H9 (cell line): Measurements from ENCODE around the gene TBC1D4. TPM values are rescaled to one million over a fixed set of nuclear protein-coding genes. Genes with fewer than 3 reads are reported as not detected.

Experiments
- DNase-seq: peaks from one replicate; pipeline ENCODE4 v3.0.0-alpha.2; 2017
- H2AFZ ChIP-seq: one replicate; pipeline ENCODE4 v1.6.1; 2013; ENCODE audit warnings: mild to moderate bottlenecking, low read length, control low read depth, moderate library complexity
- H2AK5ac ChIP-seq: 2 replicates; pipeline ENCODE4 v1.6.1; 2013; ENCODE audit warnings: low read length, control low read depth, mixed read lengths; ENCODE audit not compliant: insufficient read length
- H2BK120ac ChIP-seq: one replicate; pipeline ENCODE4 v1.6.1; 2013; ENCODE audit warnings: low read depth, mild to moderate bottlenecking, low read length, control low read depth, inconsistent platforms; ENCODE audit not compliant: poor library complexity, severe bottlenecking
- H2BK12ac ChIP-seq: 2 replicates; pipeline ENCODE4 v1.6.1; 2013; ENCODE audit warnings: low read length, control low read depth, mixed read lengths, low read depth; ENCODE audit not compliant: insufficient read length
- H2BK15ac ChIP-seq: 2 replicates; pipeline ENCODE4 v1.6.1; 2013; ENCODE audit warnings: low read depth, low read length, control low read depth
- H2BK20ac ChIP-seq: one replicate; pipeline ENCODE4 v1.6.1; 2013; ENCODE audit warnings: low read depth, mild to moderate bottlenecking, low read length, control low read depth, inconsistent platforms; ENCODE audit not compliant: poor library complexity, severe bottlenecking
- H2BK5ac ChIP-seq: 2 replicates; pipeline ENCODE4 v1.6.1; 2013; ENCODE audit warnings: low read length, control low read depth, mixed read lengths; ENCODE audit not compliant: insufficient read length
- H3K14ac ChIP-seq: 2 replicates; pipeline ENCODE4 v1.6.1; 2013; ENCODE audit warnings: low read length, control low read depth; ENCODE audit not compliant: insufficient read depth
- H3K18ac ChIP-seq: 2 replicates; pipeline ENCODE4 v1.6.1; 2013; ENCODE audit warnings: low read depth, mild to moderate bottlenecking, mixed read lengths, low read length, control low read depth; ENCODE audit not compliant: insufficient read length
- H3K23ac ChIP-seq: 2 replicates; pipeline ENCODE4 v1.6.1; 2013; ENCODE audit warnings: low read length, control low read depth, mixed read lengths, low read depth; ENCODE audit not compliant: insufficient read length
- H3K23me2 ChIP-seq: 2 replicates; pipeline ENCODE4 v1.6.1; 2013; ENCODE audit warnings: low read depth, mild to moderate bottlenecking, mixed read lengths, low read length, control low read depth; ENCODE audit not compliant: insufficient read length, poor library complexity, severe bottlenecking
- H3K27ac ChIP-seq: 2 replicates; pipeline ENCODE4 v1.5.1; 2013; ENCODE audit warnings: low read length, control low read depth, mixed read lengths, low read depth; ENCODE audit not compliant: insufficient read length
- H3K27me3 ChIP-seq: 2 replicates; pipeline ENCODE4 v1.6.1; 2013; ENCODE audit warnings: low read length, control low read depth, inconsistent platforms; ENCODE audit not compliant: insufficient read depth
- H3K4ac ChIP-seq: 2 replicates; pipeline ENCODE4 v1.6.1; 2013; ENCODE audit warnings: low read depth, mild to moderate bottlenecking, control low read depth, inconsistent platforms, low read length, moderate library complexity
- H3K4me1 ChIP-seq: 2 replicates; pipeline ENCODE4 v1.6.1; 2013; ENCODE audit warnings: low read length, control low read depth, inconsistent platforms; ENCODE audit not compliant: insufficient read depth
- H3K4me2 ChIP-seq: 2 replicates; pipeline ENCODE4 v1.6.1; 2013; ENCODE audit warnings: low read length, control low read depth, mixed read lengths; ENCODE audit not compliant: insufficient read length, insufficient read depth
- H3K56ac ChIP-seq: 2 replicates; pipeline ENCODE4 v1.6.1; 2013; ENCODE audit warnings: low read depth, mild to moderate bottlenecking, mixed read lengths, low read length, control low read depth; ENCODE audit not compliant: insufficient read length
- H3K79me1 ChIP-seq: 2 replicates; pipeline ENCODE4 v1.6.1; 2013; ENCODE audit warnings: low read depth, mild to moderate bottlenecking, moderate library complexity, low read length, control low read depth, inconsistent platforms; ENCODE audit not compliant: insufficient read depth, poor library complexity, severe bottlenecking
- H3K79me2 ChIP-seq: 2 replicates; pipeline ENCODE4 v1.6.1; 2013; ENCODE audit warnings: low read length, control low read depth, inconsistent platforms; ENCODE audit not compliant: insufficient read depth
- H3K9ac ChIP-seq: 2 replicates; pipeline ENCODE4 v1.6.1; 2013; ENCODE audit warnings: low read length, control low read depth, mixed read lengths; ENCODE audit not compliant: insufficient read length; ENCODE audit errors: extremely low read depth
- H3K9me3 ChIP-seq: one replicate; pipeline ENCODE4 v1.6.1; 2013; ENCODE audit warnings: low read depth, low read length, inconsistent platforms; ENCODE audit not compliant: control insufficient read depth
- H3T11ph ChIP-seq: one replicate; pipeline ENCODE4 v1.6.1; 2013; ENCODE audit warnings: mild to moderate bottlenecking, low read length, control low read depth, inconsistent platforms
- H4K20me1 ChIP-seq: one replicate; pipeline ENCODE4 v1.6.1; 2013; ENCODE audit not compliant: control insufficient read depth, insufficient read length, insufficient read depth
- H4K5ac ChIP-seq: 2 replicates; pipeline ENCODE4 v1.6.1; 2013; ENCODE audit warnings: low read depth, mild to moderate bottlenecking, mixed read lengths, low read length, control low read depth; ENCODE audit not compliant: insufficient read length
- H4K8ac ChIP-seq: replicated peaks from 2 replicates; pipeline ENCODE4 v1.6.1; 2013; ENCODE audit warnings: low read length, control low read depth, mixed read lengths, low read depth; ENCODE audit not compliant: insufficient read length
- H4K91ac ChIP-seq: 2 replicates; pipeline ENCODE4 v1.6.1; 2013; ENCODE audit warnings: low read depth, mild to moderate bottlenecking, moderate library complexity, mixed read lengths, low read length, control low read depth; ENCODE audit not compliant: insufficient read length
- H3K27ac Mint-ChIP-seq, 3 experiments: 2 replicates in 2 of 3; 3 replicates in 1 of 3; pipeline ENCODE4 v1.8.0; 2020 to 2021; ENCODE audit warnings: mixed read lengths in 3 of 3, mild to moderate bottlenecking in 1 of 3, moderate library complexity in 1 of 3
- H3K27me3 Mint-ChIP-seq: 2 replicates; pipeline ENCODE4 v1.8.0; 2021; ENCODE audit warnings: low read depth, mild to moderate bottlenecking, moderate library complexity, mixed read lengths
- H3K36me3 Mint-ChIP-seq, 3 experiments: 2 replicates in 2 of 3; 3 replicates in 1 of 3; pipeline ENCODE4 v1.8.0; 2020 to 2021; ENCODE audit warnings: low read depth in 3 of 3, mixed read lengths in 3 of 3; ENCODE audit not compliant: insufficient read depth in 1 of 3
- H3K4me1 Mint-ChIP-seq, 2 experiments: 2 replicates each; pipeline ENCODE4 v1.8.0; 2020; ENCODE audit warnings: mixed read lengths in 2 of 2
- H3K4me3 Mint-ChIP-seq, 2 experiments: 2 replicates in 1 of 2; 3 replicates in 1 of 2; pipeline ENCODE4 v1.8.0; 2020 to 2021; ENCODE audit warnings: mild to moderate bottlenecking in 2 of 2, mixed read lengths in 2 of 2, moderate library complexity in 1 of 2
- H3K9me3 Mint-ChIP-seq, 2 experiments: 2 replicates in 1 of 2; 3 replicates in 1 of 2; pipeline ENCODE4 v1.8.0; 2020; ENCODE audit warnings: mild to moderate bottlenecking in 2 of 2, mixed read lengths in 2 of 2, moderate library complexity in 1 of 2
- WGBS: extraction: QIAGEN DNeasy Blood & Tissue Kit; methylation state at CpG from one replicate; pipeline ENCODE4 v1.1.7; 2013; ENCODE audit warnings: missing lambda C conversion rate, low lambda C conversion rate, mixed read lengths; ENCODE audit not compliant: insufficient read length; ENCODE audit errors: extremely low coverage; 5-methylcytosine and 5-hydroxymethylcytosine counted together
- total RNA-seq: library from RNA; stranded (reverse); gene quantifications from 2 replicates; pipeline ENCODE4 v1.2.1, GENCODE V29; 2021
- TF ChIP-seq, protein P1 (sequence below): fragments of 200-600 bp; sonication (generic); conservative IDR thresholded peaks from 3 replicates; pipeline ENCODE4 v1.8.0; 2021; ENCODE audit warnings: antibody characterized with exemption, mild to moderate bottlenecking

TBC1D4 gene
- total RNA-seq, 1 experiment from 2014 or later, result 10.5 TPM

DNA sequence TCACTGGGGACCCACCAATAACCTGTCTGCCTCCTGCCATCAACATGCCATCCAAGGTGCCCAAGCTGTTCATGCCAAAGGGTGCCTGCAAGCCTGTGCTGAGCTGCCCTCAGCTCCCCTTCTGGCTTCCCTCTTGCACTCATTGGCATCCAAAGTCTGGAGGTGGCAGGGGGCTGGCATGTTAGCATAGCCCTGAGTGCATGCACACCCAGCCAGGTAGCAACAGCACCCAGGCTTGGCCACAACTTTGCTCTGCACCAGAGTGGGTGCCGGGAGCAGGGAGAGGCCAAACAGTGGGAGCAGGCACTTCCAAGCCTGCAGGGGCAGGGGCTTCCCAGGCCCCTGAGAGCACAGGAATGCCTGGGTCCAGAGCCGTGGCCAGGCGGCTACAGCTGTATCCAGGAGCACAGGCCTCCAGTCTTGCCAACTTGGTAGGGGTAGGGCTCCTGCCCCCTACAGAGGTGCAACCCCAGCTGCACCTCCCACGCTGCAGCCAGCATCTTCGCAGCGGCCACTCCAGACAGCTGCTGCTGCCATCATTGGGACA, 26.1 kb upstream of the TBC1D4 start:
- H3K9me3 Mint-ChIP-seq, result no peaks in the 10 kb centered on the region
- TF ChIP-seq, protein P1, sequence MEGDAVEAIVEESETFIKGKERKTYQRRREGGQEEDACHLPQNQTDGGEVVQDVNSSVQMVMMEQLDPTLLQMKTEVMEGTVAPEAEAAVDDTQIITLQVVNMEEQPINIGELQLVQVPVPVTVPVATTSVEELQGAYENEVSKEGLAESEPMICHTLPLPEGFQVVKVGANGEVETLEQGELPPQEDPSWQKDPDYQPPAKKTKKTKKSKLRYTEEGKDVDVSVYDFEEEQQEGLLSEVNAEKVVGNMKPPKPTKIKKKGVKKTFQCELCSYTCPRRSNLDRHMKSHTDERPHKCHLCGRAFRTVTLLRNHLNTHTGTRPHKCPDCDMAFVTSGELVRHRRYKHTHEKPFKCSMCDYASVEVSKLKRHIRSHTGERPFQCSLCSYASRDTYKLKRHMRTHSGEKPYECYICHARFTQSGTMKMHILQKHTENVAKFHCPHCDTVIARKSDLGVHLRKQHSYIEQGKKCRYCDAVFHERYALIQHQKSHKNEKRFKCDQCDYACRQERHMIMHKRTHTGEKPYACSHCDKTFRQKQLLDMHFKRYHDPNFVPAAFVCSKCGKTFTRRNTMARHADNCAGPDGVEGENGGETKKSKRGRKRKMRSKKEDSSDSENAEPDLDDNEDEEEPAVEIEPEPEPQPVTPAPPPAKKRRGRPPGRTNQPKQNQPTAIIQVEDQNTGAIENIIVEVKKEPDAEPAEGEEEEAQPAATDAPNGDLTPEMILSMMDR, result no peak
- H3K79me1 ChIP-seq, result no peaks in the 10 kb centered on the region

More for the DNA sequence above, 26.1 kb upstream of the TBC1D4 start:
- no peak overlapping the region for H3K23ac ChIP-seq
- no peak overlapping the region for H4K8ac ChIP-seq
- no peaks in the 10 kb centered on the region for H3K4me1 ChIP-seq
- no peak overlapping the region for H2AFZ ChIP-seq
- H3K4me3 Mint-ChIP-seq, result no peak overlapping the region
- WGBS, result no CpG with 5 or more reads among the region's 6 CpGs
- H2BK20ac ChIP-seq, result no peak overlapping the region
- H4K20me1 ChIP-seq, result no peaks in the 10 kb centered on the region
- H2AK5ac ChIP-seq, result no peak overlapping the region
- H3K18ac ChIP-seq, result no peak overlapping the region
- H3K36me3 Mint-ChIP-seq, result no peaks in the 10 kb centered on the region
- no peak overlapping the region for H3K14ac ChIP-seq
- H3K4ac ChIP-seq, result no peak overlapping the region
- H2BK120ac ChIP-seq, result no peak overlapping the region
- no peak overlapping the region for H2BK15ac ChIP-seq
- no peak overlapping the region for H4K91ac ChIP-seq
- H3K27ac Mint-ChIP-seq, result no peak overlapping the region
- H3T11ph ChIP-seq, result no peak overlapping the region
- H2BK5ac ChIP-seq, result no peak overlapping the region
- H2BK12ac ChIP-seq, result no peak overlapping the region
- no peak overlapping the region for H3K27ac ChIP-seq
- DNase-seq, result no peak
- H3K56ac ChIP-seq, result no peak overlapping the region
- H3K27me3 ChIP-seq, result no peaks in the 10 kb centered on the region
- no peaks in the 10 kb centered on the region for H3K79me2 ChIP-seq
- H3K9ac ChIP-seq, result no peak overlapping the region
- no peak overlapping the region for H4K5ac ChIP-seq
- no peaks in the 10 kb centered on the region for H3K27me3 Mint-ChIP-seq
- H3K9me3 ChIP-seq, result no peaks in the 10 kb centered on the region
- H3K4me2 ChIP-seq, result no peak overlapping the region
- no peaks in the 10 kb centered on the region for H3K4me1 Mint-ChIP-seq
- H3K23me2 ChIP-seq, result no peaks in the 10 kb centered on the region
